ENCODE measurements around the gene C16orf78. TPM values are rescaled to one million over a fixed set of nuclear protein-coding genes. Genes with fewer than 3 reads are reported as not detected.

Gene C16orf78
- not detected in 2 replicates for total RNA-seq (2014; rRNA removed; shearing (Covaris generic))

- H3K27me3 ChIP-seq (ENCODE audit: control insufficient read depth, insufficient read depth, low read length): peaks cover 18% of the 10 kb centered on the region
- H3K4me3 ChIP-seq (ENCODE audit: insufficient read depth, low read depth, low read length): no peak within 1 kb of the TSS
- no peaks in the 10 kb centered on the region for H3K36me3 ChIP-seq (replicated peaks; ENCODE audit: control insufficient read depth, insufficient read depth, low read length)
- DNase-seq: no peak
Measured at GRCh38 chr16:49373504-49373903, at the start of gene C16orf78. Gene C16orf78 (plus strand): TSS chr16:49373804. CDS start chr16:49373940, 136 bp downstream.

GRCh38 chr16:49324703-49325102 is 48.9 kb upstream of the C16orf78 start:
- Histone ChIP-seq H3K27me3 (ENCODE audit: control insufficient read depth, insufficient read depth, low read length) (no peaks in the 10 kb centered on the region), H3K4me3 (ENCODE audit: insufficient read depth, low read depth, low read length) (no peak overlapping the region), H3K36me3 (replicated peaks; ENCODE audit: control insufficient read depth, insufficient read depth, low read length) (no peaks in the 10 kb centered on the region)
- DNase-seq: no peak

DNA sequence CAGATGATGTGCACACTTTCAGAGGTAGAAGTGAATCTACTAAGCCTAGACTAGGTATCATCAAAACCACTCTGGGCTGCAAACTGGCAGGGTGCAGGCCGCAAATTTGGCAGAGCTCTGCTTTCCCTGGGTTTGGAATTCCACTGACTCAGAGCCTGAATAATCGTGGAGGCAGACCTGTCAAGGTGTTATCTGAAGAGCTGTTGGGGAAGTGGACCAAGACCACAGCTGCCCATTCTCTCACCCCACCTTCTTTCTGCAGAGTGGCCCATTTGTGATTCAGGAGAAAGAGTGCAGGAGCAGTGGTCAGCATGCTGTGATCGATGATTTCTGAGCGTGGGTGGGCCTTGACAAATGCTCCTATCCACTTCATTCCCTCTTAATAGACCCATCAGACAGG is 46.1 kb upstream of the C16orf78 start:
- no peak for DNase-seq
- Histone ChIP-seq H3K36me3 (replicated peaks; ENCODE audit: control insufficient read depth, insufficient read depth, low read length) (no peaks in the 10 kb centered on the region), H3K27me3 (ENCODE audit: control insufficient read depth, insufficient read depth, low read length) (no peaks in the 10 kb centered on the region), H3K4me3 (ENCODE audit: insufficient read depth, low read depth, low read length) (no peak overlapping the region)

DNA sequence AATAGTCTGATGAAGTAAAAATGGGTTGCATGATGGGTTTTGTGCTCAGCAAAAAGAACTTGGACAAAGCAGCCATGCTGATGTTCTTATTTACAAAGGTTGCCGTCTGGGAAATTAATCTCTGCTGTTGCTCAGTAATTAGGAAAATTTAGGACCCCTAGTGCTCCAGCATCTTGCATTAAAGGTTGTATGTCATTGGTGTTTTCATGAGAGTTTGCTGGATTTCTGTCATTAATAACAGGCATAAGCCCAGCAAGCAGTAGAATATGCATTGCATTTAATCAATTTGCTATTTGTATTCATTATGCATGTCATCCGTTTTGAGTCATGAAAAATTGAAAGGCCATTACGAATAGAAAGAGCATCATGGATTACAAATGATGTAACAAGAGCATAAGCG is 45.3 kb upstream of the C16orf78 start:
- Histone ChIP-seq H3K4me3 (ENCODE audit: insufficient read depth, low read depth, low read length) (no peak overlapping the region), H3K36me3 (replicated peaks; ENCODE audit: control insufficient read depth, insufficient read depth, low read length) (no peaks in the 10 kb centered on the region), H3K27me3 (ENCODE audit: control insufficient read depth, insufficient read depth, low read length) (no peaks in the 10 kb centered on the region)
- no peak for DNase-seq

DNA sequence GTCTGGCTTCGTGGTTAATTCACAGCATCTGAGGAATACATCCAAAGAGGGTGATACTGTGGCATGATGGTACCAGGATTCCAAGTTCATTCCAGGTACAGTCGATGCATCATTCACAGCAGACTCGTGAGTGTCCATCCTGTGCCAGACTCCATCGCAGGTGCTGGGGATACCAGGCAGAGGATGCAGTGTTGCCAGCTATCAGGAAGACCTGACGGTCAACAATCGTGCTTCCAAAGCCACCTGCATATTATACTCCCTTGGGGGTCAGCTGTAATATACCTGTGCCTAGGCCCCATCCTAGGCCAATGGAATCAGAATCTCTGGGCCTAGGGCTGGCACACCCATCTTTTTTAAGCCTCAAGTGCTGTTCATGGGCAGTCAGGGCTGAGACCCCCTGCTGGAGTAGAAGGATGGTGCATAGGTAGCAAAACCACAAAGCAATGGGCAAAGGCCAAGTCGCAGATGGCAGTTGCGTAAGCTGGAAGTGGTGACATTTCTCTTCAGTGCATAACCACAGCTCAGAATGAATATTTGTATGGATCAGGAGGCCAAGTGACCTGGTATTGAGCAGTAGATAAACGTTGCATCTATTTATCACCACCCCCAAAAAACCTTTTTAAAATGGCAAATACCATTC is 42.9 kb upstream of the C16orf78 start:
- no peaks in the 10 kb centered on the region for H3K27me3 ChIP-seq (ENCODE audit: control insufficient read depth, insufficient read depth, low read length)
- no peak overlapping the region for H3K4me3 ChIP-seq (ENCODE audit: insufficient read depth, low read depth, low read length)
- no peaks in the 10 kb centered on the region for H3K36me3 ChIP-seq (replicated peaks; ENCODE audit: control insufficient read depth, insufficient read depth, low read length)
- no peak for DNase-seq

GRCh38 chr16:49332589-49333258 is 40.9 kb upstream of the C16orf78 start:
- H3K27me3 ChIP-seq (ENCODE audit: control insufficient read depth, insufficient read depth, low read length): no peaks in the 10 kb centered on the region; the same call in 1 of the 2 replicates
- H3K4me3 ChIP-seq (ENCODE audit: insufficient read depth, low read depth, low read length): no peak overlapping the region
- DNase-seq: no peak
- H3K36me3 ChIP-seq (replicated peaks; ENCODE audit: control insufficient read depth, insufficient read depth, low read length): no peaks in the 10 kb centered on the region

DNA sequence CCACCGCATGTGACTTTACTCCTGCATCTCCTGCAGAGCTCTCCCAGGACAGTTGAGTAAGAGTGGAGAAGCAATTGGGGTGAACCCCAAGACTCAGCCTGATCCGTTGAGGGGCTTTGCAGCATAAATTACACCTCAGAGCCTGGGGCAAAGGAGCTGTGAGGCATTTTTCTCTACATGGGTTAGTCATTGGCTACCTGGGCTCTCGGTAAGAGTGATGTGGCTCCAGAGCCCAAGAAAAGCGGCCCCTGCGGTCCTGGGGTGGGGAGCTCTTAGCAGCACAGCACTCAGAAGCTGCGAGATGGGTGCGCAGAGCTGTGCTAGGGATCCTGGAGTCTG is 40.4 kb upstream of the C16orf78 start:
- no peaks in the 10 kb centered on the region for H3K36me3 ChIP-seq (replicated peaks; ENCODE audit: control insufficient read depth, insufficient read depth, low read length)
- H3K27me3 ChIP-seq (ENCODE audit: control insufficient read depth, insufficient read depth, low read length): no peaks in the 10 kb centered on the region; the same call in 1 of the 2 replicates
- no peak overlapping the region for H3K4me3 ChIP-seq (ENCODE audit: insufficient read depth, low read depth, low read length)
- no peak for DNase-seq

DNA sequence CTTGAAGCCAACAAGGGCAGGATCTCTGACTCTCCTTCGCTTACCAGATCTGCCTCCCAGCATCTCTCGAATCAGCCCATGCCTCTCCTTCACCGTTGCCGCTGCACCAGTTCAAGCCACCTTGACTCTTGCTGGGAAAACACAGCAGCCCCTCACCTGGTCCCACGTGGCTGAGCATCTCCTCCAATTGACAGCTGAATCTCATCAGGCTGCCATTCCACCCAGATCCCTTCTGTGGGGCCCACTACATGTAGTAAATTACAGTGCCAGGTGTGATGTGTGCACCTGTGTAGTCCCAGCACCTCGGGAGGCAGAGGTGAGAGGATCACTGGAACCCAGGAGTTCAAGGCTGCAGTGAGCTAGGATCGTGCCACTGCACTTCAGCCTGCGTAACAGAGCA is 37.8 kb upstream of the C16orf78 start:
- Histone ChIP-seq H3K4me3 (ENCODE audit: insufficient read depth, low read depth, low read length) (no peak overlapping the region), H3K36me3 (replicated peaks; ENCODE audit: control insufficient read depth, insufficient read depth, low read length) (no peaks in the 10 kb centered on the region), H3K27me3 (ENCODE audit: control insufficient read depth, insufficient read depth, low read length) (no peaks in the 10 kb centered on the region; the same call in 1 of the 2 replicates)
- no peak for DNase-seq

DNA sequence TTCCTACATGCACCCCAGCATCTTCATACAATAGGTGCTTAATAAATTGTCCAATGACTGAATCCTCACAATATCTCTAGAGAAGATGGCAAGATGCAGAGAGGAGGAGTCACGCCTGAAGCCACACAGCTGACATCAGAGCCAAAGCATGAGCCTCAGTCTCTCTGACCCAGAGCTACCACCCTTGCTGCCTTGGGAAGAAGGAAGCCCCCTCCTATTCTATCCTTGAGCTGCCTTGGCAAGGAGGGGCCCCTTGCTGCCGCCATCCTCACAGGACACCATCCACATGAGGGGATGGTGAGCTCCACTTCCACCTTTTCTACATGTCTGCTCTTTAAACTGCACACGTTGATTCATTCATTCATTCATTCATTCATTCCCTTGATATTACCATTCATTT is 37.0 kb upstream of the C16orf78 start:
- Histone ChIP-seq H3K4me3 (ENCODE audit: insufficient read depth, low read depth, low read length) (no peak overlapping the region), H3K27me3 (ENCODE audit: control insufficient read depth, insufficient read depth, low read length) (no peaks in the 10 kb centered on the region; the same call in 1 of the 2 replicates), H3K36me3 (replicated peaks; ENCODE audit: control insufficient read depth, insufficient read depth, low read length) (no peaks in the 10 kb centered on the region)
- no peak for DNase-seq

DNA sequence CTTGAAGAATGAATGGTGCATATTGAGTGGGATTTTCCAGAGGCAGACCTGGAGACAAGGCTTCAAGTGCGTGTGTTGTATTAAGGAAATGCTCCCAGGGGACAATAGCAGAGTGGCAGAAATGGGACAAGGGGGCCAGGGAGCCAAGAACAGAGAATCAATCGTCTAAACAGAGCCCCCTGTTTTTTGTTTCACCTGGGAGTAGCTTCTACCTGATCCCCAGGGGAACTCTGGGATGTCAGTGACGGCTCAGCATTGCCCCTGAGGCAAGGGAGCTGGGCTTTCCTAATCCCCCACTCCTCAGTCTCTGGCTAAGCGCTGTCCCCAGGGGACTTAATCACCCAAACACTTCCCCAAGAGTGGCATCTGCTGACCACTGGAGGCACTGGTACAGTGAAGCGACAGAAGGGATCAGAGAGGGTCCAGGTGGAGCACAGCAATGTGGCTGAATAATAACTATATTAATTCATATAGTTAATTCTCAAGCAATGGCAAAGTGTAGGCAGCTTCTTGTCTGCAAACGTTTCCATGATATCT is 35.7 kb upstream of the C16orf78 start:
- Histone ChIP-seq H3K4me3 (ENCODE audit: insufficient read depth, low read depth, low read length) (no peak overlapping the region), H3K36me3 (replicated peaks; ENCODE audit: control insufficient read depth, insufficient read depth, low read length) (no peaks in the 10 kb centered on the region), H3K27me3 (ENCODE audit: control insufficient read depth, insufficient read depth, low read length) (no peaks in the 10 kb centered on the region; the same call in 1 of the 2 replicates)
- DNase-seq: no peak

- Histone ChIP-seq H3K4me3 (ENCODE audit: insufficient read depth, low read depth, low read length) (no peak overlapping the region), H3K27me3 (ENCODE audit: control insufficient read depth, insufficient read depth, low read length) (no peaks in the 10 kb centered on the region; the same call in 1 of the 2 replicates), H3K36me3 (replicated peaks; ENCODE audit: control insufficient read depth, insufficient read depth, low read length) (no peaks in the 10 kb centered on the region)
- no peak for DNase-seq
Measured at GRCh38 chr16:49338611-49339265, 34.9 kb upstream of the C16orf78 start.

GRCh38 chr16:49340466-49340865 is 33.1 kb upstream of the C16orf78 start:
- DNase-seq: no peak
- Histone ChIP-seq H3K27me3 (ENCODE audit: control insufficient read depth, insufficient read depth, low read length) (no peaks in the 10 kb centered on the region; the same call in 1 of the 2 replicates), H3K4me3 (ENCODE audit: insufficient read depth, low read depth, low read length) (no peak overlapping the region), H3K36me3 (replicated peaks; ENCODE audit: control insufficient read depth, insufficient read depth, low read length) (no peaks in the 10 kb centered on the region)

DNA sequence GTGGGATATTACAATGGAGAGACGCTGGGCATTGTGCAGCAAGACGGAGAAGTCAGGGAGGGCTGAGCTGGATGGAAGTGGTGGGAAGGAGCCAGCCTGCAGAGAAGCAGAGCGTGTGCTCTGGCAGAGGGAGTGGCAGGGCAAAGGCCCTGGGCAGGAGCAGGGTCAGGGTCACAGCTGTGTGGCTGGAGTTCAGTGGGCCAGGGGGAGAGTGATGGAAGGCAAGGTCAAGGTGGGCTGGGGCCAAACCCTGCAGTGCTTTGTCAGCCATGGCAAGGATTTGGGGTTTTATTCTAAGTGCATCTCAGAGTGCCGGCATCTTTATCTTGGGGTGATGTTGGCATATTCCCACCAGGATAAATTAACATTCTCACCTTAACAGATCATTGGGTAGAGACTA is 31.9 kb upstream of the C16orf78 start:
- no peak for DNase-seq
- Histone ChIP-seq H3K4me3 (ENCODE audit: insufficient read depth, low read depth, low read length) (no peak overlapping the region), H3K27me3 (ENCODE audit: control insufficient read depth, insufficient read depth, low read length) (no peaks in the 10 kb centered on the region; the same call in 1 of the 2 replicates), H3K36me3 (replicated peaks; ENCODE audit: control insufficient read depth, insufficient read depth, low read length) (no peaks in the 10 kb centered on the region)

- H3K36me3 ChIP-seq (replicated peaks; ENCODE audit: control insufficient read depth, insufficient read depth, low read length): no peaks in the 10 kb centered on the region
- H3K27me3 ChIP-seq (ENCODE audit: control insufficient read depth, insufficient read depth, low read length): no peaks in the 10 kb centered on the region; the same call in 1 of the 2 replicates
- no peak overlapping the region for H3K4me3 ChIP-seq (ENCODE audit: insufficient read depth, low read depth, low read length)
- DNase-seq: no peak
Measured at GRCh38 chr16:49342336-49343265, 31.0 kb upstream of the C16orf78 start.

All from H7 (cell line).